HEK293 (cell line): Measurements from ENCODE around the gene PRKCA.

Experiments used
- CTCF ChIA-PET: fragments of 350-600 bp; formaldehyde crosslinking; extraction: SDS; loops from one replicate; lab custom pipeline; 2021; ENCODE audit warnings: antibody characterized with exemption; lab: Yijun Ruan, JAX
- POLR2A ChIA-PET: fragments of 300-600 bp; formaldehyde crosslinking; extraction: SDS; loops from one replicate; lab custom pipeline; 2020; ENCODE audit warnings: antibody characterized with exemption, inconsistent platforms; lab: Yijun Ruan, JAX
- H3K27ac ChIP-seq: fragments of 200-500 bp; sonication (Bioruptor generic); 2 replicates; pipeline ENCODE4 v1.5.1; 2014; ENCODE audit warnings: low read depth, low read length, control low read depth, inconsistent platforms; ENCODE audit errors: extremely low read depth
- H3K36me3 ChIP-seq, 2 experiments: fragments of 200-500 bp in 1 of 2; sonication (Bioruptor generic) in 1 of 2; 1 replicate in 1 of 2; 2 replicates in 1 of 2; pipeline ENCODE4 v1.5.1; 2014 to 2017; ENCODE audit warnings: inconsistent platforms in 2 of 2, low read length in 2 of 2; ENCODE audit not compliant: control insufficient read depth in 2 of 2, insufficient read depth in 1 of 2
- H3K4me1 ChIP-seq: fragments of 200-500 bp; sonication (Bioruptor generic); 2 replicates; pipeline ENCODE4 v1.5.1; 2014; ENCODE audit warnings: mild to moderate bottlenecking, low read length, inconsistent platforms; ENCODE audit not compliant: control insufficient read depth, insufficient read depth
- H3K4me3 ChIP-seq: 2 replicates; pipeline ENCODE4 v1.5.1; 2011; ENCODE audit warnings: low read depth, mild to moderate bottlenecking, control low read depth, low read length, moderate library complexity
- H3K9me3 ChIP-seq: fragments of 200-500 bp; sonication (Bioruptor generic); 2 replicates; pipeline ENCODE4 v1.5.1; 2014; ENCODE audit warnings: low read depth, low read length, inconsistent platforms; ENCODE audit not compliant: control insufficient read depth, insufficient read depth
- OSR2 ChIP-seq: fragments of 450-650 bp; formaldehyde crosslinking; IDR thresholded peaks from 2 replicates; pipeline ENCODE4 v1.5.1; 2016; ENCODE audit warnings: missing biosample characterization, missing genetic modification characterization
- TCF7L2 ChIP-seq: IDR thresholded peaks from 2 replicates; pipeline ENCODE4 v1.6.1; 2011; ENCODE audit warnings: low read depth, mild to moderate bottlenecking, inconsistent platforms, low read length, moderate library complexity, borderline replicate concordance
- TRIM28 ChIP-seq: IDR thresholded peaks from 2 replicates; pipeline ENCODE4 v1.6.1; 2011; ENCODE audit warnings: low read length, control low read depth, borderline replicate concordance
- ZBTB1 ChIP-seq: fragments of 450-650 bp; formaldehyde crosslinking; IDR thresholded peaks from 2 replicates; pipeline ENCODE4 v1.5.1; 2016; ENCODE audit warnings: missing biosample characterization, missing genetic modification characterization
- ZFP37 ChIP-seq: fragments of 450-650 bp; formaldehyde crosslinking; IDR thresholded peaks from 2 replicates; pipeline ENCODE4 v1.5.1; 2016; ENCODE audit warnings: missing biosample characterization, missing genetic modification characterization
- ZIC2 ChIP-seq: fragments of 450-650 bp; formaldehyde crosslinking; IDR thresholded peaks from 2 replicates; pipeline ENCODE4 v1.5.1; 2016; ENCODE audit warnings: missing biosample characterization, missing genetic modification characterization
- ZNF140 ChIP-seq: fragments of 450-650 bp; formaldehyde crosslinking; IDR thresholded peaks from 2 replicates; pipeline ENCODE4 v1.5.1; 2016; ENCODE audit warnings: missing biosample characterization, missing genetic modification characterization
- ZNF157 ChIP-seq: fragments of 450-650 bp; formaldehyde crosslinking; IDR thresholded peaks from 2 replicates; pipeline ENCODE4 v1.5.1; 2016; ENCODE audit warnings: missing biosample characterization, missing genetic modification characterization
- ZNF175 ChIP-seq: fragments of 450-650 bp; formaldehyde crosslinking; IDR thresholded peaks from 2 replicates; pipeline ENCODE4 v1.5.1; 2016; ENCODE audit warnings: missing biosample characterization, missing genetic modification characterization
- ZNF211 ChIP-seq: fragments of 450-650 bp; formaldehyde crosslinking; IDR thresholded peaks from 2 replicates; pipeline ENCODE4 v1.5.1; 2016; ENCODE audit warnings: low read depth, missing biosample characterization, missing genetic modification characterization
- ZNF239 ChIP-seq: fragments of 450-650 bp; formaldehyde crosslinking; IDR thresholded peaks from 2 replicates; pipeline ENCODE4 v1.5.1; 2016; ENCODE audit warnings: missing biosample characterization, missing genetic modification characterization
- ZNF391 ChIP-seq: fragments of 450-650 bp; formaldehyde crosslinking; IDR thresholded peaks from 2 replicates; pipeline ENCODE4 v1.5.1; 2016; ENCODE audit warnings: low read depth, missing biosample characterization, missing genetic modification characterization, borderline replicate concordance
- ZNF530 ChIP-seq: fragments of 450-650 bp; formaldehyde crosslinking; IDR thresholded peaks from 2 replicates; pipeline ENCODE4 v1.5.1; 2016; ENCODE audit warnings: low read depth, missing biosample characterization, missing genetic modification characterization
- ZNF658 ChIP-seq: fragments of 450-650 bp; formaldehyde crosslinking; IDR thresholded peaks from 2 replicates; pipeline ENCODE4; 2016; ENCODE audit warnings: missing biosample characterization, missing genetic modification characterization
- ZNF792 ChIP-seq: fragments of 450-650 bp; formaldehyde crosslinking; IDR thresholded peaks from 2 replicates; pipeline ENCODE4 v1.5.1; 2016; ENCODE audit warnings: missing biosample characterization, missing genetic modification characterization
- ZSCAN23 ChIP-seq: fragments of 450-650 bp; formaldehyde crosslinking; IDR thresholded peaks from 2 replicates; pipeline ENCODE4 v1.5.1; 2016; ENCODE audit warnings: missing biosample characterization, missing genetic modification characterization
- ZXDB ChIP-seq: fragments of 450-650 bp; formaldehyde crosslinking; IDR thresholded peaks from 2 replicates; pipeline ENCODE4 v1.5.1; 2016; ENCODE audit warnings: missing biosample characterization, missing genetic modification characterization
- TF ChIP-seq, protein P1 (sequence below): fragments of 450-650 bp; formaldehyde crosslinking; IDR thresholded peaks from 2 replicates; pipeline ENCODE4 v1.5.1; 2016; ENCODE audit warnings: missing biosample characterization, missing genetic modification characterization
- TF ChIP-seq, protein P2 (sequence below): fragments of 450-650 bp; formaldehyde crosslinking; conservative IDR thresholded peaks from 2 replicates; pipeline ENCODE4 v1.5.1; 2016; ENCODE audit warnings: low read depth, missing biosample characterization, missing genetic modification characterization
- TF ChIP-seq, protein P3 (sequence below): fragments of 450-650 bp; formaldehyde crosslinking; IDR thresholded peaks from 2 replicates; pipeline ENCODE4 v1.5.1; 2016; ENCODE audit warnings: missing biosample characterization, missing genetic modification characterization
- TF ChIP-seq, protein P4 (sequence below): fragments of 450-650 bp; formaldehyde crosslinking; IDR thresholded peaks from 2 replicates; pipeline ENCODE4 v1.5.1; 2016; ENCODE audit warnings: missing biosample characterization, missing genetic modification characterization
- TF ChIP-seq, protein P5 (sequence below): fragments of 450-650 bp; formaldehyde crosslinking; IDR thresholded peaks from 2 replicates; pipeline ENCODE4 v1.5.1; 2016; ENCODE audit warnings: missing biosample characterization, missing genetic modification characterization

The PRKCA gene

GRCh38 chr17:66313325-66313724, 10.9 kb downstream of the PRKCA start (continued):
- TF ChIP-seq, protein P1, sequence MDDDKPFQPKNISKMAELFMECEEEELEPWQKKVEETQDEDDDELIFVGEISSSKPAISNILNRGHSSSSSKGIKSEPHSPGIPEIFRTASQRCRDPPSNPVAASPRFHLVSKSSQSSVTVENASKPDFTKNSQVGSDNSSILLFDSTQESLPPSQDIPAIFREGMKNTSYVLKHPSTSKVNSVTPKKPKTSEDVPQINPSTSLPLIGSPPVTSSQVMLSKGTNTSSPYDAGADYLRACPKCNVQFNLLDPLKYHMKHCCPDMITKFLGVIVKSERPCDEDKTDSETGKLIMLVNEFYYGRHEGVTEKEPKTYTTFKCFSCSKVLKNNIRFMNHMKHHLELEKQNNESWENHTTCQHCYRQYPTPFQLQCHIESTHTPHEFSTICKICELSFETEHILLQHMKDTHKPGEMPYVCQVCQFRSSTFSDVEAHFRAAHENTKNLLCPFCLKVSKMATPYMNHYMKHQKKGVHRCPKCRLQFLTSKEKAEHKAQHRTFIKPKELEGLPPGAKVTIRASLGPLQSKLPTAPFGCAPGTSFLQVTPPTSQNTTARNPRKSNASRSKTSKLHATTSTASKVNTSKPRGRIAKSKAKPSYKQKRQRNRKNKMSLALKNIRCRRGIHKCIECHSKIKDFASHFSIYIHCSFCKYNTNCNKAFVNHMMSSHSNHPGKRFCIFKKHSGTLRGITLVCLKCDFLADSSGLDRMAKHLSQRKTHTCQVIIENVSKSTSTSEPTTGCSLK (tag by site-specific recombination), result no peak
- TF ChIP-seq TRIM28 (no peak), ZNF239 (no peak), ZNF391 (tag by site-specific recombination) (no peak), ZNF175 (tag by site-specific recombination) (no peak), ZNF530 (tag by site-specific recombination) (no peak), ZSCAN23 (tag by site-specific recombination) (no peak), ZFP37 (no peak), ZNF140 (no peak), ZXDB (tag by site-specific recombination) (no peak)

DNA sequence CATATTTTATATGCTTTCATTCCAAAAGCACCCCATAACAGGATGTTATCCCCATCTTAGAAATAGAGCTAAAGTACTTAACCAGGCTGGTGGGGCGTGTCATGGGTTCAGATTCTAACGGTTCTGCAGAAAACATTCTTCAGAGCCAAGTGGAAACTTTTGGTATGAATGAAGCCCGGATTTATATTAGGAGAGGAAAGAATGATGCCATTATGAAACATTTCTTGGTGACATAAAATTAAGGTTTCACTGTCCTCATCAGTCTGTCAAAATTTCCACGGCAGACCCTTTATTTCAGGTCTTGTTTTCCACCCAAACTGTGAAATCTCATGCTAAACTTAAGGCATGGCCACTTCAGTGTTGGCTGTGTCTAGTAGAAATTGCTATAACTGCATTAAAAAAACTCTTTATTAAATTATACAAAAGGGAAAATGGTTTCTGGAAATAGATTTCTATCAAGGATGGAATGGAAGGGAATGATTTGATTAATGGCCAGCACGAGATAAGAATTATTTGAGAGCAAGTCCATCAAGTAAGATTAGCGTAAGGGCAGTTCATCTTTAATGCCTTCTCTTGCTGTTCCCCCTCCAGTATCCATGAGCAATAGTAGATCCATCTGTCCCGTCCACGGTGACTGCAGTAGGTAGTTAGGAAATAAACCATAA, 11.7 kb downstream of the PRKCA start:
- H3K4me1 ChIP-seq, result no peaks in the 10 kb centered on the region
- TF ChIP-seq, protein P2, sequence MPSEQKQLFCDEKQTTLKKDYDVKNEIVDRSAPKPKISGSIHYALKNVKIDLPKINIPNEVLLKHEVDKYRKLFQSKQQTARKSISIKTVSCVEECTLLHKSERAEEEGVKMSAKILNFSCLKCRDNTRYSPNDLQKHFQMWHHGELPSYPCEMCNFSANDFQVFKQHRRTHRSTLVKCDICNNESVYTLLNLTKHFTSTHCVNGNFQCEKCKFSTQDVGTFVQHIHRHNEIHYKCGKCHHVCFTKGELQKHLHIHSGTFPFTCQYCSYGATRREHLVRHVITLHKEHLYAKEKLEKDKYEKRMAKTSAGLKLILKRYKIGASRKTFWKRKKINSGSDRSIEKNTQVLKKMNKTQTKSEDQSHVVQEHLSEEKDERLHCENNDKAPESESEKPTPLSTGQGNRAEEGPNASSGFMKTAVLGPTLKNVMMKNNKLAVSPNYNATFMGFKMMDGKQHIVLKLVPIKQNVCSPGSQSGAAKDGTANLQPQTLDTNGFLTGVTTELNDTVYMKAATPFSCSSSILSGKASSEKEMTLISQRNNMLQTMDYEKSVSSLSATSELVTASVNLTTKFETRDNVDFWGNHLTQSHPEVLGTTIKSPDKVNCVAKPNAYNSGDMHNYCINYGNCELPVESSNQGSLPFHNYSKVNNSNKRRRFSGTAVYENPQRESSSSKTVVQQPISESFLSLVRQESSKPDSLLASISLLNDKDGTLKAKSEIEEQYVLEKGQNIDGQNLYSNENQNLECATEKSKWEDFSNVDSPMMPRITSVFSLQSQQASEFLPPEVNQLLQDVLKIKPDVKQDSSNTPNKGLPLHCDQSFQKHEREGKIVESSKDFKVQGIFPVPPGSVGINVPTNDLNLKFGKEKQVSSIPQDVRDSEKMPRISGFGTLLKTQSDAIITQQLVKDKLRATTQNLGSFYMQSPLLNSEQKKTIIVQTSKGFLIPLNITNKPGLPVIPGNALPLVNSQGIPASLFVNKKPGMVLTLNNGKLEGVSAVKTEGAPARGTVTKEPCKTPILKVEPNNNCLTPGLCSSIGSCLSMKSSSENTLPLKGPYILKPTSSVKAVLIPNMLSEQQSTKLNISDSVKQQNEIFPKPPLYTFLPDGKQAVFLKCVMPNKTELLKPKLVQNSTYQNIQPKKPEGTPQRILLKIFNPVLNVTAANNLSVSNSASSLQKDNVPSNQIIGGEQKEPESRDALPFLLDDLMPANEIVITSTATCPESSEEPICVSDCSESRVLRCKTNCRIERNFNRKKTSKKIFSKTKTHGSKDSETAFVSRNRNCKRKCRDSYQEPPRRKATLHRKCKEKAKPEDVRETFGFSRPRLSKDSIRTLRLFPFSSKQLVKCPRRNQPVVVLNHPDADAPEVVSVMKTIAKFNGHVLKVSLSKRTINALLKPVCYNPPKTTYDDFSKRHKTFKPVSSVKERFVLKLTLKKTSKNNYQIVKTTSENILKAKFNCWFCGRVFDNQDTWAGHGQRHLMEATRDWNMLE (tag by site-specific recombination), result no peak
- TF ChIP-seq ZNF658 (tag by site-specific recombination) (no peak), ZBTB1 (tag by site-specific recombination) (no peak), ZNF211 (no peak), TCF7L2 (no peak), ZIC2 (tag by site-specific recombination) (no peak), OSR2 (tag by site-specific recombination) (no peak), ZNF792 (tag by site-specific recombination) (no peak), ZNF157 (tag by site-specific recombination) (no peak)
- TF ChIP-seq, protein P3, sequence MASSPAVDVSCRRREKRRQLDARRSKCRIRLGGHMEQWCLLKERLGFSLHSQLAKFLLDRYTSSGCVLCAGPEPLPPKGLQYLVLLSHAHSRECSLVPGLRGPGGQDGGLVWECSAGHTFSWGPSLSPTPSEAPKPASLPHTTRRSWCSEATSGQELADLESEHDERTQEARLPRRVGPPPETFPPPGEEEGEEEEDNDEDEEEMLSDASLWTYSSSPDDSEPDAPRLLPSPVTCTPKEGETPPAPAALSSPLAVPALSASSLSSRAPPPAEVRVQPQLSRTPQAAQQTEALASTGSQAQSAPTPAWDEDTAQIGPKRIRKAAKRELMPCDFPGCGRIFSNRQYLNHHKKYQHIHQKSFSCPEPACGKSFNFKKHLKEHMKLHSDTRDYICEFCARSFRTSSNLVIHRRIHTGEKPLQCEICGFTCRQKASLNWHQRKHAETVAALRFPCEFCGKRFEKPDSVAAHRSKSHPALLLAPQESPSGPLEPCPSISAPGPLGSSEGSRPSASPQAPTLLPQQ (tag by site-specific recombination), result no peak
- TF ChIP-seq, protein P4, sequence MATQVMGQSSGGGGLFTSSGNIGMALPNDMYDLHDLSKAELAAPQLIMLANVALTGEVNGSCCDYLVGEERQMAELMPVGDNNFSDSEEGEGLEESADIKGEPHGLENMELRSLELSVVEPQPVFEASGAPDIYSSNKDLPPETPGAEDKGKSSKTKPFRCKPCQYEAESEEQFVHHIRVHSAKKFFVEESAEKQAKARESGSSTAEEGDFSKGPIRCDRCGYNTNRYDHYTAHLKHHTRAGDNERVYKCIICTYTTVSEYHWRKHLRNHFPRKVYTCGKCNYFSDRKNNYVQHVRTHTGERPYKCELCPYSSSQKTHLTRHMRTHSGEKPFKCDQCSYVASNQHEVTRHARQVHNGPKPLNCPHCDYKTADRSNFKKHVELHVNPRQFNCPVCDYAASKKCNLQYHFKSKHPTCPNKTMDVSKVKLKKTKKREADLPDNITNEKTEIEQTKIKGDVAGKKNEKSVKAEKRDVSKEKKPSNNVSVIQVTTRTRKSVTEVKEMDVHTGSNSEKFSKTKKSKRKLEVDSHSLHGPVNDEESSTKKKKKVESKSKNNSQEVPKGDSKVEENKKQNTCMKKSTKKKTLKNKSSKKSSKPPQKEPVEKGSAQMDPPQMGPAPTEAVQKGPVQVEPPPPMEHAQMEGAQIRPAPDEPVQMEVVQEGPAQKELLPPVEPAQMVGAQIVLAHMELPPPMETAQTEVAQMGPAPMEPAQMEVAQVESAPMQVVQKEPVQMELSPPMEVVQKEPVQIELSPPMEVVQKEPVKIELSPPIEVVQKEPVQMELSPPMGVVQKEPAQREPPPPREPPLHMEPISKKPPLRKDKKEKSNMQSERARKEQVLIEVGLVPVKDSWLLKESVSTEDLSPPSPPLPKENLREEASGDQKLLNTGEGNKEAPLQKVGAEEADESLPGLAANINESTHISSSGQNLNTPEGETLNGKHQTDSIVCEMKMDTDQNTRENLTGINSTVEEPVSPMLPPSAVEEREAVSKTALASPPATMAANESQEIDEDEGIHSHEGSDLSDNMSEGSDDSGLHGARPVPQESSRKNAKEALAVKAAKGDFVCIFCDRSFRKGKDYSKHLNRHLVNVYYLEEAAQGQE (tag by site-specific recombination), result no peak
- TF ChIP-seq, protein P5, sequence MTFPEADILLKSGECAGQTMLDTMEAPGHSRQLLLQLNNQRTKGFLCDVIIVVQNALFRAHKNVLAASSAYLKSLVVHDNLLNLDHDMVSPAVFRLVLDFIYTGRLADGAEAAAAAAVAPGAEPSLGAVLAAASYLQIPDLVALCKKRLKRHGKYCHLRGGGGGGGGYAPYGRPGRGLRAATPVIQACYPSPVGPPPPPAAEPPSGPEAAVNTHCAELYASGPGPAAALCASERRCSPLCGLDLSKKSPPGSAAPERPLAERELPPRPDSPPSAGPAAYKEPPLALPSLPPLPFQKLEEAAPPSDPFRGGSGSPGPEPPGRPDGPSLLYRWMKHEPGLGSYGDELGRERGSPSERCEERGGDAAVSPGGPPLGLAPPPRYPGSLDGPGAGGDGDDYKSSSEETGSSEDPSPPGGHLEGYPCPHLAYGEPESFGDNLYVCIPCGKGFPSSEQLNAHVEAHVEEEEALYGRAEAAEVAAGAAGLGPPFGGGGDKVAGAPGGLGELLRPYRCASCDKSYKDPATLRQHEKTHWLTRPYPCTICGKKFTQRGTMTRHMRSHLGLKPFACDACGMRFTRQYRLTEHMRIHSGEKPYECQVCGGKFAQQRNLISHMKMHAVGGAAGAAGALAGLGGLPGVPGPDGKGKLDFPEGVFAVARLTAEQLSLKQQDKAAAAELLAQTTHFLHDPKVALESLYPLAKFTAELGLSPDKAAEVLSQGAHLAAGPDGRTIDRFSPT (tag by site-specific recombination), result no peak
- no peak overlapping the region for H3K27ac ChIP-seq
- ChIA-PET CTCF (interaction anchor here (0.6 kb wide), 4 partner anchors 12 to 225 kb away, joined by 3 to 4 read pairs (median 3); partner anchors contain the start of gene PRKCA), POLR2A (no interaction called here)
- H3K4me3 ChIP-seq, result no peak overlapping the region
- H3K36me3 ChIP-seq, result peaks cover 0 to 9% of the 10 kb centered on the region in 2 experiments; a peak in 1 of 3 replicates
- H3K9me3 ChIP-seq, result no peaks in the 10 kb centered on the region
